Stimulated activated CD8-positive, alpha-beta memory T cell treated with anti-CD3 and anti-CD28 coated beads, Interleukin-12 subunit alpha, Interleukin-12 subunit beta, amount 100 ng/mL, for 4 hours (primary cell): ENCODE measurements around the gene TRIM52.

Experiments used
- DNase-seq: peaks from one replicate; pipeline ENCODE4 v3.0.0-alpha.2; 2020; ENCODE audit warnings: low read depth

Gene TRIM52

GRCh38 chr5:181255836-181256578 is 4.9 kb downstream of the TRIM52 start:
- no peak for DNase-seq

GRCh38 chr5:181255276-181255675 is 5.7 kb downstream of the TRIM52 start:
- no peak for DNase-seq

DNA sequence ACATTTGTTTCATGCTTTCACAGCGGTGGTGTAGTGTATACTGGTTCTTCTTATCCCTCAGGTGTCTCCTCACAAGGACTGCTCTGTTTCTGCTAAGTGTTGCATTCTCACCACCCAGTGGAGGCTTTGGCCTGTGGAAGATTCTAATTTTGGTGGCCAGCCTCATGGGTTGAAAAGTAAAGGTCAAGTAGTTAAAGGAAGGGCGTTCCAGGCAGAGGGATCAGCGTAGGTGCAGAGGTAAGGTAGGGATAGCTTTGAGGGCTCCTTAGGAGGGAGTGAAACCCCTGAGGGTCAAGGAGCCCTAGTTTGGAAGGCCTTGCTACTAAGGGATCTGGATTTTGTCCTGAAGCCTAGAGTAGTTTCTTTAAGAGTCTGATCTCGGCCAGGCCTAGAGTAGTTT is 12.7 kb downstream of the TRIM52 start:
- no peak for DNase-seq

DNA sequence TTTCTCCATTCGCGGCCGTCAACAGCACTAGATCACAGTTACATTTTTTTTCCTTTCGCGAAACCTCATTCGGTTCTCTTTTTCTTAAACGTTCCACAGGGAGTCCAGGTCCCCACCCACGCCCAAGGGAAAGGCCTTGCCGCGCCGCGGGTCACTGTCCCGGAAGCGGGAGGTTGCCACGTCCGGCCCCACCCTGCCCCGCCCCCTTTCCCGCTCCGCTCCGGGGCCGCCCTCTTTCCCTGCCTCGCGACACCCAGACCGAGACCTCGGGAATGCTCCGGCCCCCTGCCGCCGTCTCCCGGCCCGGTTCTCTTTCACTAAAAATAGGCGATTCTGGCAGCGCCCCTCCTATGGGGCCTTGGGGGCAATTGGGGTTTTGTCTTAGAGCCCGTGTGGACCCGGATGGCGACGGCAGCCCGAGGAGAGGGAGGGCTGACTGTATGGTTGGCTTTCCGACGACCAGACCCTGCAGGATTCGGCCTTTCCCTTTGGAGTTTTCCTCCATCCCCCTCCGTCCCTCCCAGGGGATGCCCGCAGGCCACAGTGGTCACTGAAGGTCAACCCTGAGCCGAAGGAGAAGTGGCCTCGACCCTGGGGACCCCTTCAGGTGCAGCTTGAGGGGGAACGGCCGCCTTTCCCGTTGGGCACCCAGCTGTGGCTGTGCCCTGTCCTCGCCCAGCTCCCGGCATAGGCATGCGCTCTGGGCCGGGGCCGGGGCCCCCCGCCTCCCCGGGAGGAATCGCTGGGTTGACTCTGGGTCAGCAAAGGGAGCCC is 14.5 kb downstream of the TRIM52 start:
- DNase-seq: peak; percentile 68

GRCh38 chr5:181245427-181246275 is 15.3 kb downstream of the TRIM52 start:
- DNase-seq: no peak

DNA sequence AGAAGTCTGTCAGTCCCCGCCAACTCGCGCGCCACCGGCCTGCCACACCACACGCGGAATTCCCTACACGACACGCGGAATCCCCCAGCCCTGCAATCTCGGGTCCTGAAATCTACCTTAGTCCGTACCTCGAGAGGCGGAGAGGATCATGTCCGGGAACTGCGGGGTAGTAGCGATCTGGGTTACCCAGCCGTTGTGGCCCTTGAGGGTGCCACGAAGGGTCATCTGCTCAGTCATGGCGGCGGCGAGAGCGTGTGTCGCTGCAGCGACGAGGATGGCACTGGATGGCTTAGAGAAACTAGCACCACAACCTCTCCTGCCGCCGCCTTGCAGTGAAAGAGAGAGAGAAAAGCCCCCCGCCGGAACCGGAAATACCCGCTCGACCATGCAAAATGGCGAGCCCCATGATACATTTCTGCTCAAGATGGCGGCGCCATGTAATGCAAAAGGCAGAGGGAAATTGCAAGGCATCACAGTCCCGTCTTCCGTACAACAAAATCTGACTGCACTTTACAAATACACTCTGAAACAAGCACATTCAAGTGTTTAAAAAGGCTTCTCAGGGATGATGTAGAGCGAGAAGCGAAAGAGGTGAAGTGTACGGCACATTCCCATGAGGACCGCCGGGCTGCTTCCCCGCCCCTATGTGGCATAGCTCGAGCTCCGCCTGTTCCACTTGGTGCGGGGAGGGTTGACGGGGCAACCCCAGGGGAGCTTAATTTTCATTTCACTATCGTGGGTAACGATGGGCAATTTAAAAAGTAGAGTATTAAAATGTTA is 17.2 kb downstream of the TRIM52 start, which contains the start of gene RACK1:
TSS of gene RACK1 (minus strand) at position 343 of the 780 bp plus-strand sequence. CDS start at position 237, 106 bp downstream.
- peak; percentile 81 for DNase-seq

DNA sequence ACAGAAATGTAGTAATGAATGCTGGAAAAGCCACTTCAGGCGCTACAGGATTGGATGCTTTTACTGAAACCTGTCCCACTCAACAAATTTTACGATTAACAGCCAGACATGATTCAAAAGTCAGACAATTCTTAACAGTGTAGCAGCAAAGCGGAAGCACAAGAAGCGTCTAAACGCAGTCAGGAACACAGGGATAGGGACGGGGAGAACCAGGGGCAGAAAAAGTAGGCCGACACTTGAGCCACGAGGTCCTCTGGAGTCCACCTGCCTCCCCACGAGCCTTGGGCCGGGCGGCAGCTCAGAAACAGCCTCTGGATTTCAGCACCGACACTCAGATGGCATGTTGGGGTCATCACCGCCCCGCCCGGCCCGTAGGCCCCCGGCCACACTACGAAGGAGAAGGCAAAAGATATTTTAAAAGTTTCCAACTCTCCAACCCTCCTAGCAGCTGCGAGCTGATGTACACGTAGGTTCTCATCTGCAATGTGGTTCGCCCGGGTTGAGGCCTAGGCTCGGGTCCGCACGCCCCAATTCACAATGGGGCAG is 17.9 kb downstream of the TRIM52 start:
- DNase-seq: no peak

DNA sequence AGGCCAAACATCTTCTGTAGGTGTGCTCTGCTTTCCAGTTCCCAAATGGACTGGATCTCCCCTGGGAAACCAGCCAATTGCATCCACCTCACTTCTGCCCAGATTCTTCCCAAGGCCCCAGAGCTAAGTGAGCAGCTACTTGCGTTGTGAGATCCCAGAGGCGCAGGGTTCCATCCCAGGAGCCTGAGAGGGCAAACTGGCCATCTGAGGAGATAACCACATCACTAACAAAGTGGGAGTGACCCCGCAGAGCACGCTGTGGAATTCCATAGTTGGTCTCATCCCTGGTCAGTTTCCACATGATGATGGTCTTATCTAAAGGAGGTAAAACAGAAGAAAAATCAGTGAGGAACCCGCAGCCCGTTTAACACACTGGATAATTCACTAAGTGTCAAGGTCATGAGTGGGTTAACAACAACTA is 18.9 kb downstream of the TRIM52 start:
- DNase-seq: no peak

DNA sequence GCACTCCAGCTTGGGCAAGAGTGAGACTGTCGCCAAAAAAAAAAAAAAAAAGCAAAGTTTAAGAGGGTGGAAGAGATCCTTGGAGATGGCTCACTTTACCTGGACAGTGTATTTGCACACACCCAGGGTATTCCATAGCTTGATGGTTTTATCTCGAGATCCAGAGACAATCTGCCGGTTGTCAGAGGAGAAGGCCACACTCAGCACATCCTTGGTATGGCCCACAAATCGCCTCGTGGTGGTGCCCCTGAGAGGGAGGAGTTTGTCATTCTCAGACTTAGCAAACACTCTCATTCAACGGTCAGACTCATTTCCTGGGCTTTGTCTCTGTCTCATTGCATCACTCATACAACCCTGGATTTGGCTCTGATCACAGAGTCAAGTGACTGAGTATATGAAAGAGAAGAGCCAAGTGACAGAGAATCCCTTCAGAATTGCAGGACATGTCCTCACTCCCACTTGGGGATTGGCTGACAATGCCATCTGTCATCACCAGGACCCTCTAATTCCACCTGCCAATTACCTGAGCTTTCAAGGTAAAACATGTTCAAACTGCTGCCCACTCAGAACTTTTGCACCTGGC is 19.5 kb downstream of the TRIM52 start:
- DNase-seq: no peak

- no peak for DNase-seq
These were observed 21.8 kb downstream of the TRIM52 start for GRCh38 chr5:181239062-181239663.

- DNase-seq: no peak
These were observed 23.1 kb downstream of the TRIM52 start for GRCh38 chr5:181237729-181238385.

DNA sequence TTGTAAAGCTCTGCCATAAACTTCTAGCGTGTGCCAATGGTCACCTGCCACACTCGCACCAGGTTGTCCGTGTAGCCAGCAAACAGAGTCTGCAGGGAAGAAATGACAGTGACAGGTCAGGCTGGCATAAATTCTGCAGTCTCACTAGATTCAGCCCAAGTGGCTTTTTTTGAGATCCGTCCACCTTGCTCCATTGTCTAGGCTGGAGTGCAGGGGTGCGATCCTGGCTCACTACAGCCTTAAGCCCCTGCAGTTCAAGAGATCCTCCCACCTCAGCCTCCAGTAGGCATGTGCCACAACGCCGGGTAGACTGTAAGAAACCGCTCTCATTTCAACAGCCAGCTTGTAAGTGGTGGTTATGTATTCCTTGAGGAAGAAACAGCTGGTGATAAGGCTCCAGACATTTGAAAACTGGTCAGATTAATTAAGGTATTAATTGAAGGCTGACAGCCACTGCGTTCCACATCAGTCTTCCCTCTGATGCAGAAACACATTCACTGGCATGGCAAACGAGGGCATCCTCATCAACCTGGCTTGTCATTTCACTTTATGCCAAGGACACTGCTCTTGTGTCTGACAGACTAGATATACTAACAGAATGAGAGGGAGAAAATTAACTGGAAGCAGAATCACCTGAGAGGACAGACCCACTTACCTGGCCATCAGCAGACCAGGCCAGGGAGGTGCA is 23.8 kb downstream of the TRIM52 start:
- DNase-seq: no peak

- no peak for DNase-seq
These were observed 24.5 kb downstream of the TRIM52 start for GRCh38 chr5:181236471-181236870.

DNA sequence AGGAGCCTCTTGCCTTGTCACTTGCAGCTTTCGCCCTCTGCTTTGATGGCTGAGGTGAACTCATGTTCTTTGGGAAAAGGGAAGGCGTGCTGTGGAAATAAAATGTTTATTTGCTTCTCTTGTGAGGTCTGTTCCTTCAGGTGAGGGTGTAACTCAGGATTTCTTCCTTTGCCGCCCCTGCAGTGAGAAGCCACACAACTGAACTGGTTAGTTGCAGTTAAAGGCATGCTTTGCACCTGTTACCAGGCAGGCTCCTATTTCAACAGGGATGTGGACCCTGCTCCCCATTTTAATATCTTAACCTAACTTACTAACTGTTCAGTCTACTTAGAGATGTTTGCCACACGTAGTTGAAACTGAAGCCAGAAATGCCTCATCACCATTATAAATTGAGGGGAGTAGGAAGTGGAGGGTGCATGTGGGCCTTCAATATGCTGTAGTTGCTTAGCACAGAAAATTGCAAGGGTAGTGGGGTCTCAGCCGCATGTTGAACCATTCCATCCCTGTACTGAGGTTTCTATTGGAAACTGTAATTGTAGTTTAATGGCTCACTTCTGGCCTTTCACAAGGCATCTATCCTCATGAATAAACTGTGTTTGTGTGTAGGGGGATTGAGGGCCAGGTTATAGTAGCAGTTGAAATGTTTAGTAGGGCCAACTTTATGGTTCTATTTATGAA is 25.1 kb downstream of the TRIM52 start:
- DNase-seq: no peak

DNA sequence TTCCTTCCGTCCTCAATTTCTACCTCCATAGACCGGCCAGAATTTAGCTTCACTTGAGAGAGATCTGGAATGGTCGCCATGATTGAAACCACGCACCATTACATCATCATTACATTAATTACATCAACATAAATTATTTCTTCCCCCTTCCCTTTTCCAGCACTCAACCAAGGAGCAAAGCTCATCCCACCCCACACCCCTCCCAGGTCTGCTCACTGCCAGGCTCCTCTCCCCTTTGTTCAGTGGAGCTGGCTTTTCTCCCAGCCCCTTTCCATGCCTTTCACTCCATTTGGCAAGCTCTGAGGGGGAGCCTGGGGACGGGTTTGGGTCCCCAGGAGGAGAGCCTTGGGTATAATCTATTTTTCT is 25.6 kb downstream of the TRIM52 start:
- DNase-seq: no peak

GRCh38 chr5:181234455-181235306 is 26.3 kb downstream of the TRIM52 start:
- DNase-seq: no peak

- DNase-seq: no peak
These were observed 27.0 kb downstream of the TRIM52 start for GRCh38 chr5:181233801-181234454.
